Neural crest cell (in vitro differentiated cells): ENCODE measurements around the gene IRF2BP1. TPM values are rescaled to one million over a fixed set of nuclear protein-coding genes. Genes with fewer than 3 reads are reported as not detected.
"Not testable (repeated sequence)": the region's sequence is repeated elsewhere in the genome, so short reads cannot be mapped to it uniquely, and the experiment has no call there.

Experiments
- DNase-seq: peaks from one replicate; pipeline ENCODE4 v3.0.0; 2021; ENCODE audit warnings: low read depth, mixed read lengths, low spot score
- H3K27ac Mint-ChIP-seq: one replicate; pipeline ENCODE4 v1.8.0; 2021; ENCODE audit warnings: mild to moderate bottlenecking, mixed read lengths; ENCODE audit not compliant: unreplicated experiment
- H3K27me3 Mint-ChIP-seq: 2 replicates; pipeline ENCODE4 v1.8.0; 2021; ENCODE audit warnings: low read depth, mild to moderate bottlenecking, mixed read lengths
- H3K36me3 Mint-ChIP-seq: 2 replicates; pipeline ENCODE4 v1.8.0; 2021; ENCODE audit warnings: low read depth, mild to moderate bottlenecking, mixed read lengths
- H3K4me1 Mint-ChIP-seq: 2 replicates; pipeline ENCODE4 v1.8.0; 2021; ENCODE audit warnings: mixed read lengths
- H3K4me3 Mint-ChIP-seq: one replicate; pipeline ENCODE4 v1.8.0; 2021; ENCODE audit warnings: mild to moderate bottlenecking, mixed read lengths
- H3K9me3 Mint-ChIP-seq: 2 replicates; pipeline ENCODE4 v1.8.0; 2021; ENCODE audit warnings: mixed read lengths
- CTCF ChIP-seq: fragments of 200-600 bp; sonication (generic); conservative IDR thresholded peaks from 2 replicates; pipeline ENCODE4 v1.5.0; 2021; ENCODE audit warnings: antibody characterized with exemption, mild to moderate bottlenecking
- total RNA-seq: library from RNA; stranded (reverse); gene quantifications from 2 replicates; pipeline ENCODE4 v1.2.1, GENCODE V29; 2021

IRF2BP1 gene
- total RNA-seq, 1 donor from 2014 or later: 33.1 TPM

DNA sequence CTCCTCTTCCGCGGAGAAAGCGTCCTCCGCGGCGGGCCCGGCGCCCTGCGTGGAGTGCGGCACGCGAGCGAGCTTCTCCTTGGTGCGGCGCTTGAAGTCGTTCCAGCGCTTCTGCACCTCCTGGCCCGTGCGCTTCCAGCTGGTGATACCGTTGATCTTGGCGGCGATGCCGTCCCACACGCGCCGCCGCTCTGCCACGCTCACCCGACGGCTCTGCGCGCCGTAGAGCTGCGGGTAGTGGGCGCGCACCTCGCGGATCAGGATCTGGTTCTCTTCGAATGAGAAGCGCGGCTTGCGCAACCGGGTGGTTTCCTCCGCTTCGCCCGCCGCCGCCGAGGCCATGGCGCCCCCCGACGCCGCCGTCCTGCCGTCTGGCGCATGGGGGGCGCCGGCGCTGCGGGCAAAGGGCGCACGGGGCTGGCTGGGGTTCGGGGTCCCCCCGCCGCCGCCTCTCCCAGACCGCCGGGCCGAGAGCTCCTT, 15.5 kb upstream of the IRF2BP1 start:
- DNase-seq: no peak
- Mint-ChIP-seq H3K9me3 (no peaks in the 10 kb centered on the region), H3K27ac (no peak overlapping the region), H3K4me1 (peaks cover 11% of the 10 kb centered on the region), H3K36me3 (peaks cover 4% of the 10 kb centered on the region), H3K27me3 (peaks cover 21% of the 10 kb centered on the region), H3K4me3 (no peak overlapping the region)
- no peak for TF ChIP-seq CTCF

DNA sequence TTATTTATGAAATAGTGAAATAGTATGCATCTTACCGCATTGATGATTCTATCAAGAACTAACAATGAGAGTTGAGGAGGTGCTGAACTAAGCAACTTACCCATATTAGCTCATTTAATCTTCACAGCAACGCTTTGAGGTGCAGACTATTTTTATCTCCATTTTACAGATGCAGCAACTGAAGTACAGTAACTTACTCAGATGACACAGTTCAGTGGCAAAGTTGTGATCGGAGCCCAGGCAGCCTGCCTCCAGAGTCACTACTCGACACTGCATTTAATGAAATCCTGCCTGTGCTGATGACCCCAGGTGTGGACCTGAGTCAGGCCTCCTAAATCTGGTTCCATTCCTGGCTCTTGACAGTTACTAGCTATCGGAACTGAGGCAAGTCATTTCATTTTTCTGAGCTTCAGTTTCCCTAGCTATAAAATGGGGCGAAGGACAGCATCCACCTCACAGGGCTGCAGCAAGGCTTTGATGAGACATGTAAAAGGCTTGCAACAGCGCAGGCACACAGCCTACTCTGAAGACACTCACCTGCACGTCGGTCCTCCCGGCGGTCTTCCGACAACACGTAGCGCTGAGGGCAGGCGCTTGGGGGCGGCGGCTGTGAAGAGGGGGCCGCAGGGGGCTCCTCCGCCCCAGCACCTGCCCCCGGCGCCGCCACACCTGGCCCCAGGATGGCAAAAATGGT, 14.9 kb upstream of the IRF2BP1 start:
- TF ChIP-seq CTCF: no peak
- Mint-ChIP-seq H3K27ac (no peak overlapping the region), H3K4me1 (peaks cover 11% of the 10 kb centered on the region), H3K27me3 (peaks cover 21% of the 10 kb centered on the region), H3K9me3 (no peaks in the 10 kb centered on the region), H3K36me3 (peaks cover 4% of the 10 kb centered on the region), H3K4me3 (peak overlapping the region; percentile 70)
- no peak for DNase-seq

DNA sequence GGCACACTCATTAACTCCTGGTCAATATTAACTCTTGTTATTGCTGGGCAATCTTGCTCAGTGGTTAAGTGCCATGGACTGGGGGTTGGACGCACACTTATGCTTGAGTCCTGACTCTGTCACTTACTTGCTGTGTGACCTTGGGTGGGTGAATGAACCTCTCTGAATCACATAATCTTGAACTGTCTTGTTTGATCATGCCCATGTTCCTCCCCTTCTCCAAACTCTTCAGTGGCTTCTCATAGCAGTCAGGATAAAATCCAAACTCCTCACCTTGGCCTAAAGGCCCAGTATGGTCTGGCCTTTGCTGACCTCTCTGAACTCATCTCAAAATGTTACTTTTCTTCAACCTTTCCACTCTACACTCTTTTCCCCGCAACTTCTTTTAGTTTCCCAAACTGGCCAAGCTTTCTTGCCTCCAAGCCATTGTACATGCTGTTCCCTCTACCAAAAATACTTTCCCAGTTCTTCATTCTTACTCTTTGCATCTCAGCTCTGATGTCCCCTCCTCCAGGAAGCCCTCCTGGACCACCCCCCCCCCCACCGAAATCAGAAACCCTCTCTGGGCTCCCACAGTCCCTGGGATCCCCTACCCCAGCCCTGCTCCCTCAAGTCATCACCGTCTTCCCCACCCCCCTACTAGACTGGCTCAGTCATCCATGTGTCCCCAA, 14.1 kb upstream of the IRF2BP1 start:
- DNase-seq: no peak
- no peak overlapping the region for H3K27ac Mint-ChIP-seq
- H3K4me1 Mint-ChIP-seq: peaks cover 11% of the 10 kb centered on the region
- TF ChIP-seq CTCF: no peak
- peak overlapping the region; percentile 70 for H3K4me3 Mint-ChIP-seq
- H3K9me3 Mint-ChIP-seq: no peaks in the 10 kb centered on the region
- peaks cover 4% of the 10 kb centered on the region for H3K36me3 Mint-ChIP-seq
- H3K27me3 Mint-ChIP-seq: peaks cover 21% of the 10 kb centered on the region

DNA sequence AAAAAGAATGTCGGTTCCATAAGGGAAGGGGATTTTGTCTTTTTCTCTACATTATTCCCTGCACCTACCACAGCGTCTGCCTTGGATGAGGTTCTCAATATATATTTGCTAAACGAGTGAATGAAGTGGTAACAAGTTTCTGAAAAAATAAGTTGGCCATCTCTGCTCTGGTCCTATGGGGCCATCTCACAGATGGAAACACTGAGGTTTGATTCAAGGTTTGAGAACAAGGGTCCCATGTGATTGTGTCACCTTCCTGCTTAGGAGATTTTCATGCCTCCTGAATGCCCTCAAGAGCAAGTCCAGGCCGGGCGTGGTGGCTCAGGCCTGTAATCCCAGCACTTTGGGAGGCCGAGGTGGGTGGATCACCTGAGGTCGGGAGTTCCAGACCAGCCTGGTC, 13.3 kb upstream of the IRF2BP1 start:
- Mint-ChIP-seq H3K9me3 (no peaks in the 10 kb centered on the region), H3K27me3 (peaks cover 21% of the 10 kb centered on the region), H3K4me3 (peak overlapping the region; percentile 39), H3K27ac (no peak overlapping the region), H3K4me1 (peaks cover 11% of the 10 kb centered on the region), H3K36me3 (peaks cover 4% of the 10 kb centered on the region)
- no peak for TF ChIP-seq CTCF
- DNase-seq: no peak

- no peak overlapping the region for H3K27ac Mint-ChIP-seq
- peaks cover 6% of the 10 kb centered on the region for H3K4me1 Mint-ChIP-seq
- H3K36me3 Mint-ChIP-seq: peaks cover 6% of the 10 kb centered on the region
- no peaks in the 10 kb centered on the region for H3K9me3 Mint-ChIP-seq
- peaks cover 18% of the 10 kb centered on the region for H3K27me3 Mint-ChIP-seq
- no peak overlapping the region for H3K4me3 Mint-ChIP-seq
- DNase-seq: no peak
- TF ChIP-seq CTCF: no peak
These were observed 11.4 kb upstream of the IRF2BP1 start for GRCh38 chr19:45897261-45897812.

DNA sequence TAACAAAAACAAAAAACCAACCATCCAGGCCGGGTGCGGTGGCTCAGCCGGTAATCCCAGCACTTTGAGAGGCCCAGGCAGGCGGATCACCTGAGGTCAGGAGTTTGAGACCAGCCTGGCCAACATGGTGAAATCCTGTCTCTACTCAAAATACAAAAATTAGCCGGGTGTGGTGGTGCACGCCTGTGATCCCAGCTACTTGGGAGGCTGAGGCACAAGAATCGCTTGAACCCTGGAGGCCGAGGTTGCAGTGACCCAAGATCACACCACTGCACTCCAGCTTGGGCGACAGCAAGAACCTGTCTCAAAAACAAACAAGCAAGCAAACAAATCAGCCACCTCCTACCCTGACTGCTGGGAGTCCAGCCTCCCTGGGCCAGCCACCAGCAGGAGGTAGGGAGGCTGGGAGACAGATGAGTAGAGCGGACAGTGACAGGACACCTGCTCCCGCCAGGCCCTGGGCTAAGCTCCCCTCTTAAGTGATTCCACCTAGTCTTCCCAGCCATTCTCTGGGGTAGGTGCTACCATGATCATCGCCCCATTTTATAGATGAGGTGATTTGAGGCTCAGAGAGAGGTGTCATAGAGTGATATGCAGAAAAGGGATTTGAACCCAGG, 10.2 kb upstream of the IRF2BP1 start:
- not testable (repeated sequence) for H3K4me3 Mint-ChIP-seq, H3K9me3 Mint-ChIP-seq, DNase-seq, H3K4me1 Mint-ChIP-seq, H3K27ac Mint-ChIP-seq, H3K27me3 Mint-ChIP-seq, H3K36me3 Mint-ChIP-seq
